HG02852 (cell line): Measurements from ENCODE around the gene PLEKHG5.

ENCODE experiments used
- ATAC-seq: cut with Tn5 transposase; IDR thresholded peaks from one replicate; pipeline ENCODE4 v1.9.1; 2021; ENCODE audit warnings: mild to moderate bottlenecking, moderate library complexity; ENCODE audit not compliant: unreplicated experiment

PLEKHG5 gene

GRCh38 chr1:6477039-6477820 is 14.2 kb downstream of the PLEKHG5 start:
- no peak for ATAC-seq

- ATAC-seq = no peak
These were observed 15.0 kb downstream of the PLEKHG5 start for GRCh38 chr1:6476483-6476882.

GRCh38 chr1:6475381-6476133 is 15.9 kb downstream of the PLEKHG5 start:
- no peak for ATAC-seq

GRCh38 chr1:6474815-6475282 is 16.6 kb downstream of the PLEKHG5 start:
- ATAC-seq = no peak

- ATAC-seq = no peak
These were observed 17.3 kb downstream of the PLEKHG5 start for GRCh38 chr1:6473974-6474814.

GRCh38 chr1:6473156-6473555 is 18.3 kb downstream of the PLEKHG5 start:
- no peak for ATAC-seq

GRCh38 chr1:6472391-6472790 is 19.1 kb downstream of the PLEKHG5 start:
- no peak for ATAC-seq

- ATAC-seq = no peak
These were observed 19.5 kb downstream of the PLEKHG5 start for GRCh38 chr1:6471970-6472368.

- ATAC-seq = no peak
These were observed 20.1 kb downstream of the PLEKHG5 start for GRCh38 chr1:6471086-6471969.

GRCh38 chr1:6470132-6471085 is 21.1 kb downstream of the PLEKHG5 start:
- ATAC-seq = no peak

GRCh38 chr1:6468729-6469461 is 22.6 kb downstream of the PLEKHG5 start:
- ATAC-seq = no peak

- no peak for ATAC-seq
These were observed 23.5 kb downstream of the PLEKHG5 start for GRCh38 chr1:6467744-6468688.

- no peak for ATAC-seq
These were observed 24.2 kb downstream of the PLEKHG5 start for GRCh38 chr1:6467224-6467623.

GRCh38 chr1:6466751-6467150 is 24.7 kb downstream of the PLEKHG5 start:
- no peak for ATAC-seq

GRCh38 chr1:6466023-6466422 is 25.4 kb downstream of the PLEKHG5 start, which contains the start of gene TNFRSF25:
TSS of gene TNFRSF25 (minus strand) at chr1:6466173. CDS start at chr1:6466107, 66 bp downstream.
- ATAC-seq = no peak

GRCh38 chr1:6465461-6466005 is 25.9 kb downstream of the PLEKHG5 start:
- ATAC-seq = no peak

- ATAC-seq = no peak
These were observed 26.6 kb downstream of the PLEKHG5 start for GRCh38 chr1:6464915-6465314.
